Spinal cord (tissue), 10 donors: ENCODE results near the gene FRMD5. TPM values are rescaled to one million over a fixed set of nuclear protein-coding genes. Genes with fewer than 3 reads are reported as not detected.
"Not testable (repeated sequence)": the region's sequence is repeated elsewhere in the genome, so short reads cannot be mapped to it uniquely, and the experiment has no call there.

ENCODE experiments used
- DNase-seq, 6 donors: peaks; one replicate each; pipeline versions ENCODE4 v3.0.0 to v3.0.0-alpha.2; 2013 to 2015; ENCODE audit warnings: low spot score in 6 of 6, low read depth in 4 of 6
- H3K27ac ChIP-seq: one replicate; pipeline ENCODE4 v1.5.1; 2013; ENCODE audit warnings: low read depth, low read length, control low read depth
- H3K27me3 ChIP-seq: one replicate; pipeline ENCODE4 v1.6.1; 2013; ENCODE audit warnings: low read length; ENCODE audit not compliant: control insufficient read depth, insufficient read depth
- H3K36me3 ChIP-seq: one replicate; pipeline ENCODE4 v1.6.1; 2013; ENCODE audit warnings: low read length; ENCODE audit not compliant: control insufficient read depth, insufficient read depth
- H3K4me1 ChIP-seq: one replicate; pipeline ENCODE4 v1.6.1; 2013; ENCODE audit warnings: low read length; ENCODE audit not compliant: control insufficient read depth, insufficient read depth
- H3K4me3 ChIP-seq: one replicate; pipeline ENCODE4 v1.5.1; 2013; ENCODE audit warnings: low read depth, low read length, control low read depth
- H3K9me3 ChIP-seq: one replicate; pipeline ENCODE4 v1.6.1; 2013; ENCODE audit warnings: low read length; ENCODE audit not compliant: control insufficient read depth, insufficient read depth
- WGBS: methylation state at CpG from one replicate; pipeline ENCODE4 v1.1.5; 2013; ENCODE audit warnings: missing lambda C conversion rate; ENCODE audit not compliant: insufficient coverage; 5-methylcytosine and 5-hydroxymethylcytosine counted together
- long read RNA-seq, 4 donors: transcript quantifications; one replicate each; lab custom pipeline, GENCODE V29; 2026
- polyA plus RNA-seq, 2 donors: library from polyadenylated mRNA; unstranded; fragments of 120-200 nt; gene quantifications; one replicate each; pipeline ENCODE4 v1.2.1, GENCODE V29; 2013; ENCODE audit not compliant: insufficient read length in 2 of 2
- total RNA-seq, 2 donors: library from RNA; depleted of rRNA in 1 of 2; stranded (reverse); fragments of 120-200 nt in 1 of 2; fragments of >200 nt in 1 of 2; gene quantifications; one replicate each; pipeline versions ENCODE4 v1.2.3 to v1.2.4, GENCODE V29; 2013 to 2014
- donor health status: healthy.

Gene FRMD5
- 10 to 100 TPM in 1 of 2 donors, 1 to 10 TPM in 1; 8.9 to 20.8 TPM for total RNA-seq
- polyA plus RNA-seq: 10 to 100 TPM; 19.5 to 25.9 TPM
- long read RNA-seq, donor 1, partial matches to known transcripts: 0 of 1 reads
- long read RNA-seq, donor 1, other reads (novel, unspliced or antisense): 0 of 1 reads
- long read RNA-seq, donor 2: 0 reads
- long read RNA-seq, donor 3: 0 reads
- long read RNA-seq, donor 4: 0 reads

GRCh38 chr15:44195151-44195740, at the start of gene FRMD5:
Gene FRMD5, minus strand, starts transcription at chr15:44195271.
- H3K9me3 ChIP-seq: no peaks in the 10 kb centered on the region
- peak; percentile 93 to 99 (median 94) for DNase-seq
- under 1% methylated on average over 36 of the region's 43 CpGs for WGBS
- peak within 1 kb of the TSS; percentile 72 for H3K4me3 ChIP-seq
- no peaks in the 10 kb centered on the region for H3K36me3 ChIP-seq
- peaks cover 3% of the 10 kb centered on the region for H3K27me3 ChIP-seq
- peaks cover 14% of the 10 kb centered on the region for H3K4me1 ChIP-seq
- peak within 1 kb of the TSS; percentile 59 for H3K27ac ChIP-seq

- H3K4me3 ChIP-seq: no peak overlapping the region
- WGBS: 100% methylated on average over 1 of the region's 3 CpGs
- H3K9me3 ChIP-seq: no peaks in the 10 kb centered on the region
- H3K36me3 ChIP-seq: no peaks in the 10 kb centered on the region
- H3K27ac ChIP-seq: no peak overlapping the region
- H3K4me1 ChIP-seq: no peaks in the 10 kb centered on the region
- H3K27me3 ChIP-seq: no peaks in the 10 kb centered on the region
- peak in 1 of 6 donors; percentile 49 for DNase-seq
These were observed 48.8 kb upstream of the FRMD5 start for GRCh38 chr15:44243829-44244228.

GRCh38 chr15:44243141-44243540, 48.1 kb upstream of the FRMD5 start:
- no peak overlapping the region for H3K4me3 ChIP-seq
- WGBS: 85% methylated on average over 1 of the region's 1 CpG
- H3K9me3 ChIP-seq: no peaks in the 10 kb centered on the region
- DNase-seq: peak in 2 of 6 donors; percentile 69 to 79
- H3K36me3 ChIP-seq: no peaks in the 10 kb centered on the region
- no peaks in the 10 kb centered on the region for H3K4me1 ChIP-seq
- H3K27ac ChIP-seq: no peak overlapping the region
- no peaks in the 10 kb centered on the region for H3K27me3 ChIP-seq

GRCh38 chr15:44231842-44232241, 36.8 kb upstream of the FRMD5 start:
- no peak overlapping the region for H3K27ac ChIP-seq
- WGBS: no CpG with 5 or more reads among the region's 1 CpG

GRCh38 chr15:44229301-44229700, 34.2 kb upstream of the FRMD5 start:
- not testable (repeated sequence) for H3K4me3 ChIP-seq, DNase-seq, H3K4me1 ChIP-seq, H3K27me3 ChIP-seq, H3K9me3 ChIP-seq, H3K36me3 ChIP-seq, H3K27ac ChIP-seq
- no CpG with 5 or more reads among the region's 4 CpGs for WGBS

More at GRCh38 chr15:44231842-44232241, 36.8 kb upstream of the FRMD5 start:
- Histone ChIP-seq H3K36me3 (no peaks in the 10 kb centered on the region), H3K27me3 (no peaks in the 10 kb centered on the region), H3K9me3 (no peaks in the 10 kb centered on the region), H3K4me3 (no peak overlapping the region), H3K4me1 (no peaks in the 10 kb centered on the region)
- no peak for DNase-seq

GRCh38 chr15:44227584-44227983, 32.5 kb upstream of the FRMD5 start:
- Histone ChIP-seq H3K4me3 (no peak overlapping the region), H3K9me3 (no peaks in the 10 kb centered on the region), H3K4me1 (no peaks in the 10 kb centered on the region), H3K27me3 (no peaks in the 10 kb centered on the region), H3K36me3 (no peaks in the 10 kb centered on the region), H3K27ac (no peak overlapping the region)
- DNase-seq: no peak

- no CpG with 5 or more reads among the region's 4 CpGs for WGBS
- H3K4me3 ChIP-seq, H3K9me3 ChIP-seq, DNase-seq, H3K4me1 ChIP-seq, H3K36me3 ChIP-seq, H3K27ac ChIP-seq, H3K27me3 ChIP-seq: not testable (repeated sequence)
These were observed 31.9 kb upstream of the FRMD5 start for GRCh38 chr15:44227001-44227400.

GRCh38 chr15:44222478-44222877, 27.4 kb upstream of the FRMD5 start:
- 80% methylated on average over 1 of the region's 1 CpG for WGBS
- no peak overlapping the region for H3K27ac ChIP-seq
- H3K36me3 ChIP-seq: no peaks in the 10 kb centered on the region

GRCh38 chr15:44219073-44219472, 24.0 kb upstream of the FRMD5 start:
- H3K27ac ChIP-seq: no peak overlapping the region
- peak in 2 of 6 donors; percentile 21 to 24 for DNase-seq
- H3K4me3 ChIP-seq: no peak overlapping the region
- H3K4me1 ChIP-seq: no peaks in the 10 kb centered on the region
- no peaks in the 10 kb centered on the region for H3K27me3 ChIP-seq
- WGBS: no CpG with 5 or more reads among the region's 3 CpGs
- H3K9me3 ChIP-seq: no peaks in the 10 kb centered on the region
- H3K36me3 ChIP-seq: no peaks in the 10 kb centered on the region

More at GRCh38 chr15:44222478-44222877, 27.4 kb upstream of the FRMD5 start:
- H3K4me1 ChIP-seq: no peaks in the 10 kb centered on the region
- no peak for DNase-seq
- H3K27me3 ChIP-seq: no peaks in the 10 kb centered on the region
- H3K4me3 ChIP-seq: no peak overlapping the region
- no peaks in the 10 kb centered on the region for H3K9me3 ChIP-seq

GRCh38 chr15:44216958-44217357, 21.9 kb upstream of the FRMD5 start:
- no peak for DNase-seq
- 80% methylated on average over 1 of the region's 1 CpG for WGBS
- H3K27ac ChIP-seq: no peak overlapping the region

More at GRCh38 chr15:44216958-44217357, 21.9 kb upstream of the FRMD5 start:
- Histone ChIP-seq H3K27me3 (no peaks in the 10 kb centered on the region), H3K4me1 (no peaks in the 10 kb centered on the region), H3K9me3 (no peaks in the 10 kb centered on the region), H3K36me3 (no peaks in the 10 kb centered on the region), H3K4me3 (no peak overlapping the region)
